Measurements from ENCODE around the gene CRACR2A.

The CRACR2A gene

GRCh38 chr12:3753544-3754284 is 805 bp upstream of the CRACR2A start:
- DNase-seq (ENCODE audit: insufficient read length, low spot score) = no peak

GRCh38 chr12:3752096-3752709 is 706 bp downstream of the CRACR2A start:
- FAIRE-seq = no peak

More at GRCh38 chr12:3753544-3754284, 805 bp upstream of the CRACR2A start:
- peak; percentile 26 for FAIRE-seq

GRCh38 chr12:3751151-3752095 is 1.5 kb downstream of the CRACR2A start:
- FAIRE-seq = no peak
- DNase-seq (ENCODE audit: insufficient read length, low spot score) = no peak

More at GRCh38 chr12:3752096-3752709, 706 bp downstream of the CRACR2A start:
- no peak for DNase-seq (ENCODE audit: insufficient read length, low spot score)

GRCh38 chr12:3750616-3751015 is 2.3 kb downstream of the CRACR2A start:
- DNase-seq (ENCODE audit: insufficient read length, low spot score) (no peak), FAIRE-seq (no peak)

GRCh38 chr12:3748620-3749019 is 4.3 kb downstream of the CRACR2A start:
- DNase-seq (ENCODE audit: insufficient read length, low spot score) (no peak), FAIRE-seq (peak; percentile 49)

- no peak for FAIRE-seq
- no peak for DNase-seq (ENCODE audit: insufficient read length, low spot score)
These were observed 4.8 kb downstream of the CRACR2A start for GRCh38 chr12:3747976-3748619.

GRCh38 chr12:3747543-3747942 is 5.4 kb downstream of the CRACR2A start:
- no peak for FAIRE-seq
- DNase-seq (ENCODE audit: insufficient read length, low spot score) = no peak

- DNase-seq (ENCODE audit: insufficient read length, low spot score) = no peak
- FAIRE-seq = peak; percentile 20
These were observed 6.2 kb downstream of the CRACR2A start for GRCh38 chr12:3746758-3747157.

GRCh38 chr12:3745152-3745551 is 7.8 kb downstream of the CRACR2A start:
- FAIRE-seq (no peak), DNase-seq (ENCODE audit: insufficient read length, low spot score) (no peak)

GRCh38 chr12:3744229-3744901 is 8.5 kb downstream of the CRACR2A start:
- DNase-seq (ENCODE audit: insufficient read length, low spot score) = no peak
- FAIRE-seq = peak; percentile 16

GRCh38 chr12:3743803-3744202 is 9.1 kb downstream of the CRACR2A start:
- FAIRE-seq = peak; percentile 74
- DNase-seq (ENCODE audit: insufficient read length, low spot score) = no peak

GRCh38 chr12:3741882-3742672 is 10.8 kb downstream of the CRACR2A start:
- FAIRE-seq (no peak), DNase-seq (ENCODE audit: insufficient read length, low spot score) (no peak)

GRCh38 chr12:3740480-3741231 is 12.3 kb downstream of the CRACR2A start:
- DNase-seq (ENCODE audit: insufficient read length, low spot score) = no peak
- no peak for FAIRE-seq

GRCh38 chr12:3735432-3735831 is 17.5 kb downstream of the CRACR2A start:
- FAIRE-seq (no peak), DNase-seq (ENCODE audit: insufficient read length, low spot score) (no peak)

GRCh38 chr12:3732901-3733300 is 20.0 kb downstream of the CRACR2A start:
- DNase-seq (ENCODE audit: insufficient read length, low spot score) (no peak), FAIRE-seq (no peak)

GRCh38 chr12:3730111-3730510 is 22.8 kb downstream of the CRACR2A start:
- no peak for FAIRE-seq
- DNase-seq (ENCODE audit: insufficient read length, low spot score) = no peak

GRCh38 chr12:3728686-3729085 is 24.2 kb downstream of the CRACR2A start:
- DNase-seq (ENCODE audit: insufficient read length, low spot score) = no peak

GRCh38 chr12:3727877-3728632 is 24.9 kb downstream of the CRACR2A start:
- DNase-seq (ENCODE audit: insufficient read length, low spot score) = no peak
- FAIRE-seq = peak; percentile 4

More at GRCh38 chr12:3728686-3729085, 24.2 kb downstream of the CRACR2A start:
- no peak for FAIRE-seq

Data from HTR-8/SVneo (cell line).